K562 (cell line): ENCODE measurements around the gene SPATS2. TPM values are rescaled to one million over a fixed set of nuclear protein-coding genes. Genes with fewer than 3 reads are reported as not detected.

Experiments used
- ATAC-seq: fragments of 200-7000 bp; cut with Tn5 transposase; 3 replicates; pipeline ENCODE4 v1.9.1; 2020; ENCODE audit warnings: moderate library complexity
- BruUV-seq: library from RNA; stranded (reverse); fragments of 400-500 nt; replicated peaks from 2 replicates; lab custom pipeline; 2021; lab: Mats Ljungman, UMichigan
- CTCF ChIA-PET: fragments of 300-600 bp; formaldehyde crosslinking; extraction: SDS; loops from one replicate; lab custom pipeline; 2021; ENCODE audit warnings: low intra/inter-chr PET ratio; lab: Yijun Ruan, JAX
- POLR2A ChIA-PET: fragments of 300-600, 350-650 bp; sonication (Branson Sonifier 250); formaldehyde crosslinking; extraction: SDS; loops from one replicate; lab custom pipeline; 2021; ENCODE audit warnings: antibody characterized with exemption, inconsistent platforms; lab: Yijun Ruan, JAX
- DNase-seq, 4 experiments: peaks; one replicate each; pipeline versions ENCODE4 v3.0.0 to v3.0.0-alpha.2; 2011 to 2018; ENCODE audit warnings: low spot score in 3 of 4, mixed read lengths in 3 of 4; ENCODE audit errors: extremely low read depth in 1 of 4
- FAIRE-seq: peaks from 2 replicates; lab custom pipeline; 2011; peaks lifted over from hg19 to GRCh38; lab: Jason Lieb, UNC
- H2AFZ ChIP-seq: 2 replicates; pipeline ENCODE4 v1.6.0; 2011; ENCODE audit warnings: low read depth, low read length, control low read depth, inconsistent platforms
- H3K27ac ChIP-seq: fragments of 200-600 bp; 3 replicates; pipeline ENCODE4 v1.8.0; 2011; ENCODE audit warnings: low read depth, mild to moderate bottlenecking, control low read depth, inconsistent platforms, low read length, moderate library complexity, mixed read lengths; ENCODE audit errors: extremely low read depth
- H3K27me3 ChIP-seq, 2 experiments: fragments of 300-600 bp in 1 of 2; 2 replicates in 1 of 2; 3 replicates in 1 of 2; pipeline versions ENCODE4 v1.6.0 to v1.8.0; 2011; ENCODE audit warnings: inconsistent platforms in 2 of 2, low read length in 2 of 2, mild to moderate bottlenecking in 1 of 2, mixed read lengths in 1 of 2, moderate library complexity in 1 of 2; ENCODE audit not compliant: control insufficient read depth in 2 of 2, insufficient read depth in 2 of 2
- H3K36me3 ChIP-seq: fragments of 300-600 bp; 3 replicates; pipeline ENCODE4 v1.8.0; 2011; ENCODE audit warnings: mild to moderate bottlenecking, low read length, inconsistent platforms; ENCODE audit not compliant: control insufficient read depth, insufficient read depth
- H3K4me1 ChIP-seq, 2 experiments: fragments of 200-600 bp in 1 of 2; replicated peaks in 1 of 2; 2 replicates in 1 of 2; 3 replicates in 1 of 2; pipeline versions ENCODE4 v1.5.1 to v1.8.0; 2011; ENCODE audit warnings: inconsistent platforms in 2 of 2, low read length in 2 of 2, mild to moderate bottlenecking in 1 of 2, mixed read lengths in 1 of 2, moderate library complexity in 1 of 2; ENCODE audit not compliant: control insufficient read depth in 2 of 2, insufficient read depth in 2 of 2
- H3K4me2 ChIP-seq: 2 replicates; pipeline ENCODE4 v1.6.1; 2011; ENCODE audit warnings: low read length, control low read depth, inconsistent platforms, mixed read lengths; ENCODE audit not compliant: insufficient read depth
- H3K4me3 ChIP-seq: fragments of 200-600 bp; sonication (generic), shearing (Covaris generic); 2 replicates; pipeline ENCODE4 v1.5.1; 2016; ENCODE audit warnings: control low read depth, inconsistent platforms
- H3K79me2 ChIP-seq: fragments of 200-600 bp; 3 replicates; pipeline ENCODE4 v1.8.0; 2011; ENCODE audit warnings: low read length, inconsistent platforms; ENCODE audit not compliant: control insufficient read depth, insufficient read depth
- H3K9ac ChIP-seq, 2 experiments: 2 replicates each; pipeline versions ENCODE4 v1.6.0 to v1.6.1; 2011; ENCODE audit warnings: low read depth in 2 of 2, low read length in 2 of 2, control low read depth in 1 of 2, inconsistent platforms in 1 of 2, mild to moderate bottlenecking in 1 of 2, mixed read lengths in 1 of 2; ENCODE audit not compliant: insufficient read depth in 1 of 2
- H3K9me1 ChIP-seq: one replicate; pipeline ENCODE4 v1.6.0; 2011; ENCODE audit warnings: inconsistent platforms, mild to moderate bottlenecking, low read length, moderate library complexity; ENCODE audit not compliant: control insufficient read depth, insufficient read depth
- H3K9me3 ChIP-seq: replicated peaks from 2 replicates; pipeline ENCODE4 v1.5.1; 2011; ENCODE audit warnings: low read depth, low read length, inconsistent platforms; ENCODE audit not compliant: control insufficient read depth, insufficient read depth
- H4K20me1 ChIP-seq: replicated peaks from 2 replicates; pipeline ENCODE4 v1.6.1; 2011; ENCODE audit warnings: low read length, inconsistent platforms, mixed read lengths; ENCODE audit not compliant: control insufficient read depth, insufficient read depth
- BCLAF1 ChIP-seq, 2 experiments: fragments of 450-650 bp in 1 of 2; IDR thresholded peaks; 2 replicates each; pipeline ENCODE4 v1.6.1; 2011 to 2017; ENCODE audit warnings: low read depth in 2 of 2, antibody characterized with exemption in 1 of 2, borderline replicate concordance in 1 of 2, low read length in 1 of 2, mild to moderate bottlenecking in 1 of 2, mixed read lengths in 1 of 2; ENCODE audit not compliant: control insufficient read depth in 1 of 2
- HDAC2 ChIP-seq: fragments of 450-650 bp; IDR thresholded peaks from 2 replicates; pipeline ENCODE4 v1.6.1; 2016; ENCODE audit warnings: mild to moderate bottlenecking
- HMG20B ChIP-seq: fragments of 250-450 bp; sonication (Bioruptor Pico); IDR thresholded peaks from 2 replicates; pipeline ENCODE4 v1.5.0; 2021; ENCODE audit warnings: mild to moderate bottlenecking
- JUND ChIP-seq, 2 experiments: IDR thresholded peaks; 2 replicates in 1 of 2; 3 replicates in 1 of 2; pipeline ENCODE4 v1.6.1; 2011; ENCODE audit warnings: borderline replicate concordance in 2 of 2, low read depth in 2 of 2, low read length in 2 of 2, improper control_type of control experiment in 1 of 2, missing biosample characterization in 1 of 2, missing genetic modification characterization in 1 of 2, missing genetic modification reagents in 1 of 2
- KDM5B ChIP-seq: fragments of 200-600 bp; sonication (generic); IDR thresholded peaks from 2 replicates; pipeline ENCODE4 v1.6.1; 2012; ENCODE audit warnings: low read depth, mild to moderate bottlenecking, moderate library complexity, low read length, control low read depth, inconsistent platforms; ENCODE audit not compliant: insufficient replicate concordance
- MYBL2 ChIP-seq, 2 experiments: fragments of 450-650 bp in 1 of 2; sonication (generic) in 1 of 2; formaldehyde crosslinking in 1 of 2; IDR thresholded peaks; 2 replicates each; pipeline versions ENCODE4 v1.6.1 to v1.8.1; 2017 to 2022; ENCODE audit warnings: borderline replicate concordance in 1 of 2, inconsistent platforms in 1 of 2, low read depth in 1 of 2, mild to moderate bottlenecking in 1 of 2, missing genetic modification reagents in 1 of 2, moderate library complexity in 1 of 2
- POLR2A ChIP-seq: fragments of 450-650 bp; conservative IDR thresholded peaks from 2 replicates; pipeline ENCODE4 v1.6.1; 2016
- SMAD1 ChIP-seq: fragments of 150-350 bp; IDR thresholded peaks from 2 replicates; pipeline ENCODE4 v1.6.1; 2014; ENCODE audit warnings: low read length, low read depth; ENCODE audit not compliant: partially characterized antibody
- TAF9B ChIP-seq: fragments of 450-650 bp; IDR thresholded peaks from 2 replicates; pipeline ENCODE4 v1.6.1; 2018; ENCODE audit warnings: mild to moderate bottlenecking; ENCODE audit not compliant: partially characterized antibody
- ZBTB1 ChIP-seq: sonication (generic); formaldehyde crosslinking; IDR thresholded peaks from 2 replicates; pipeline ENCODE4 v1.8.1; 2023; ENCODE audit warnings: missing genetic modification reagents, low read depth, mild to moderate bottlenecking, borderline replicate concordance
- ZFP1 ChIP-seq: fragments of 450-650 bp; formaldehyde crosslinking; IDR thresholded peaks from 2 replicates; pipeline ENCODE4 v1.4.0; 2020; ENCODE audit warnings: mild to moderate bottlenecking, mixed read lengths
- ZFPM2 ChIP-seq: fragments of 250-450 bp; sonication (Bioruptor Pico); IDR thresholded peaks from 2 replicates; pipeline ENCODE4 v1.5.1; 2022; ENCODE audit warnings: mild to moderate bottlenecking
- ZNF274 ChIP-seq: IDR thresholded peaks from 2 replicates; pipeline ENCODE4 v1.6.1; 2011; ENCODE audit warnings: low read depth, mild to moderate bottlenecking, low read length, moderate library complexity, borderline replicate concordance
- ZNF512 ChIP-seq: IDR thresholded peaks from 2 replicates; pipeline ENCODE4 v1.6.1; 2016; ENCODE audit warnings: missing genetic modification characterization, missing compliant biosample characterization
- WGBS: fragments of 100-300 bp; shearing (Covaris generic); methylation state at CpG from one replicate; pipeline ENCODE4 v1.1.6; 2016; ENCODE audit warnings: low coverage, mixed read lengths; ENCODE audit not compliant: insufficient coverage; ENCODE audit errors: missing lambda C conversion rate; 5-methylcytosine and 5-hydroxymethylcytosine counted together
- in situ Hi-C: fragments of 300-500 bp; cut with MboI; formaldehyde crosslinking; loops from 4 replicates; pipeline ENCODE4 v1.15.0; 2018; ENCODE audit warnings: inconsistent platforms, mixed read lengths
- intact Hi-C: fragments of 100-400 bp; cut with micrococcal nuclease; formaldehyde crosslinking; loops from 2 replicates; pipeline ENCODE4 v1.14.2; 2022
- polyA plus RNA-seq, 8 experiments: library from polyadenylated mRNA; depleted of rRNA in 4 of 8; stranded (reverse) in 5 of 8; unstranded in 3 of 8; fragments of >200 nt; fragmentation: Nextera tagmentation in 2 of 8; fragmentation: Illumina TruSeq in 1 of 8; extraction: Ambion mirVana in 2 of 8; extraction: Trizol in 1 of 8; gene quantifications; 2 replicates each; pipeline versions ENCODE4 v1.2.1 to v1.2.3, GENCODE V29; 2011 to 2014; ENCODE audit warnings: inconsistent platforms in 1 of 8, missing spikeins in 1 of 8
- total RNA-seq, 7 experiments: library from RNA; depleted of rRNA in 6 of 7; stranded (reverse); fragments of >200 nt in 6 of 7; fragmentation: Illumina TruSeq in 2 of 7; extraction: Trizol in 2 of 7; gene quantifications; 2 replicates each; pipeline versions ENCODE4 v1.2.1 to v1.2.3, GENCODE V29; 2011 to 2021; ENCODE audit warnings: low replicate concordance in 1 of 7

Gene SPATS2
- total and polyA plus RNA-seq, 9 of the 15 experiments (the other 6 are each of a cell fraction or from before 2014, with no cell fraction given), result 5.4 to 48.2 (median 17.5) TPM

- FAIRE-seq (peak; percentile 35), ATAC-seq (no peak), DNase-seq (no peak)
- H4K20me1 ChIP-seq, result peaks cover 2% of the 10 kb centered on the region; the same call in 1 of the 2 replicates
- CTCF ChIA-PET, result interaction anchor here (1.2 to 2.9 kb wide), 4 partner anchors 10 to 251 kb away, joined by 6 to 49 read pairs (median 10); no protein-coding TSS in a partner anchor
- no peaks in the 10 kb centered on the region for H3K36me3 ChIP-seq
- no peaks in the 10 kb centered on the region for H3K9me3 ChIP-seq
- no peak overlapping the region for H3K27ac ChIP-seq
- intact Hi-C loops (loop anchor here (10.0 kb wide), 2 partner anchors 276 to 366 kb away; partner anchors contain the start of genes KMT2D, RHEBL1, WNT1 and WNT10B), in situ Hi-C loops (no loop called here)
- no peak overlapping the region for H3K4me3 ChIP-seq
- no peak overlapping the region for H3K9ac ChIP-seq
- peaks cover 13 to 17% of the 10 kb centered on the region in 2 experiments; a peak in 4 of 5 replicates for H3K27me3 ChIP-seq
- H3K4me1 ChIP-seq, result peaks cover 21 to 62% of the 10 kb centered on the region in 2 experiments
- 56% methylated on average over 11 of the region's 14 CpGs for WGBS
- no peak overlapping the region for H3K4me2 ChIP-seq
- H3K79me2 ChIP-seq, result no peaks in the 10 kb centered on the region
- POLR2A ChIA-PET, result interaction anchor here (0.5 to 3.1 kb wide), 4 partner anchors 10 to 356 kb away, joined by 3 to 27 read pairs (median 7); partner anchors contain the start of gene TUBA1C
- 0 out of 2 replicates have a peak overlapping the region, but pooled peaks have one; percentile 16 for H2AFZ ChIP-seq
- no peaks in the 10 kb centered on the region for H3K9me1 ChIP-seq
- BruUV-seq, result no TSS peak
- TF ChIP-seq POLR2A (no peak), SMAD1 (no peak), HDAC2 (no peak), ZNF274 (no peak), ZFPM2 (CRISPR knock-in tag) (no peak), BCLAF1 (IDR thresholded peaks at IDR 0.05; ENCODE audit: borderline replicate concordance in 1 of 2, control insufficient read depth in 1 of 2, low read depth in 2 of 2, low read length in 1 of 2) (no peak), JUND (IDR thresholded peaks at IDR 0.05; ENCODE audit: borderline replicate concordance, low read depth, low read length) (no peak), JUND (tag; IDR thresholded peaks at IDR 0.05; ENCODE audit: borderline replicate concordance, low read depth, low read length) (no peak), ZFP1 (CRISPR knock-in tag) (no peak), TAF9B (no peak), MYBL2 (IDR thresholded peaks at IDR 0.05; ENCODE audit: low read depth) (no peak), MYBL2 (CRISPR knock-in tag; IDR thresholded peaks at IDR 0.05; ENCODE audit: borderline replicate concordance) (no peak), KDM5B (no peak), HMG20B (no peak), ZNF512 (tag) (no peak), ZBTB1 (CRISPR knock-in tag) (no peak)
These were observed 26.1 kb upstream of the SPATS2 start for GRCh38 chr12:49340971-49341776.
